Dermis blood vessel endothelial cell (primary cell): Measurements from ENCODE around the gene AKT1S1. TPM values are rescaled to one million over a fixed set of nuclear protein-coding genes. Genes with fewer than 3 reads are reported as not detected.
"Not testable (repeated sequence)": the region's sequence is repeated elsewhere in the genome, so short reads cannot be mapped to it uniquely, and the experiment has no call there.

ENCODE experiments used
- DNase-seq: peaks from one replicate; pipeline ENCODE4 v3.0.0; 2010
- total RNA-seq: library from RNA; depleted of rRNA; stranded (reverse); fragments of >200 nt; gene quantifications from 2 replicates; pipeline ENCODE4 v1.2.3, GENCODE V29; 2014

AKT1S1 gene
- total RNA-seq, 1 donor from 2014 or later, result 9.9 TPM

- no peak for DNase-seq
Observed at GRCh38 chr19:49833599-49833998, 43.6 kb downstream of the AKT1S1 start.

GRCh38 chr19:49832556-49832955 is 44.6 kb downstream of the AKT1S1 start:
- peak; percentile 58 for DNase-seq

GRCh38 chr19:49831592-49831991 is 45.6 kb downstream of the AKT1S1 start:
- no peak for DNase-seq

- no peak for DNase-seq
Observed at GRCh38 chr19:49830766-49831165, 46.4 kb downstream of the AKT1S1 start.

GRCh38 chr19:49829721-49830120 is 47.4 kb downstream of the AKT1S1 start:
- DNase-seq, result no peak

- DNase-seq, result no peak
Observed at GRCh38 chr19:49829200-49829599, 48.0 kb downstream of the AKT1S1 start.

- DNase-seq, result no peak
Observed at GRCh38 chr19:49827034-49827433, 50.1 kb downstream of the AKT1S1 start.

- no peak for DNase-seq
Observed at GRCh38 chr19:49824662-49825061, 52.5 kb downstream of the AKT1S1 start.

GRCh38 chr19:49823472-49823871 is 53.7 kb downstream of the AKT1S1 start:
- DNase-seq, result no peak

- no peak for DNase-seq
Observed at GRCh38 chr19:49820125-49820524, 57.0 kb downstream of the AKT1S1 start.

- DNase-seq, result not testable (repeated sequence)
Observed at GRCh38 chr19:49819452-49820115, 57.6 kb downstream of the AKT1S1 start.

Other genes with a start within 250 kb of the AKT1S1 start
- 24.3 and 28.6 TPM in 2 replicates for gene RRAS, start 237.2 kb downstream of the AKT1S1 start, total RNA-seq
- 11.9 and 26.5 TPM in 2 replicates for gene SCAF1, start 235.1 kb downstream of the AKT1S1 start, total RNA-seq
- 47.3 and 79.9 TPM in 2 replicates for gene IRF3, start 211.5 kb downstream of the AKT1S1 start, total RNA-seq
- gene BCL2L12, start 211.4 kb downstream of the AKT1S1 start, total RNA-seq, result 3.1 and 9.2 TPM in 2 replicates
- 282 and 338 TPM in 2 replicates for gene PRMT1, start 200.1 kb downstream of the AKT1S1 start, total RNA-seq
- gene ADM5, start 187.8 kb downstream of the AKT1S1 start, total RNA-seq, result 0.70 and 1.5 TPM in 2 replicates
- 19.1 and 19.5 TPM in 2 replicates for gene CPT1C, start 186.2 kb downstream of the AKT1S1 start, total RNA-seq
- gene TSKS, start 114.0 kb downstream of the AKT1S1 start, total RNA-seq, result 0.17 TPM in 1 of 2 replicates, not detected in the other
- gene AP2A1, start 110.4 kb downstream of the AKT1S1 start, total RNA-seq, result 52.1 and 129 TPM in 2 replicates
- 19.2 and 22.4 TPM in 2 replicates for gene FUZ, start 64.1 kb downstream of the AKT1S1 start, total RNA-seq
- 13.4 and 34.4 TPM in 2 replicates for gene MED25, start 59.1 kb downstream of the AKT1S1 start, total RNA-seq
- 57.2 and 72.9 TPM in 2 replicates for gene PTOV1, start 26.2 kb downstream of the AKT1S1 start, total RNA-seq
- gene PNKP, start 9.8 kb downstream of the AKT1S1 start, total RNA-seq, result 44.3 and 60.4 TPM in 2 replicates
- 7.5 and 13.8 TPM in 2 replicates for gene TBC1D17, start 347 bp upstream of the AKT1S1 start, total RNA-seq
- gene IL4I1, start 19.5 kb upstream of the AKT1S1 start, total RNA-seq, result 2.1 and 3.6 TPM in 2 replicates
- gene ATF5, start 51.9 kb upstream of the AKT1S1 start, total RNA-seq, result 3.2 and 3.5 TPM in 2 replicates
- gene NUP62, start 52.1 kb upstream of the AKT1S1 start, total RNA-seq, result 28.4 and 47.0 TPM in 2 replicates
- gene SIGLEC11, start 83.8 kb upstream of the AKT1S1 start, total RNA-seq, result not detected in 2 replicates
- 23.9 and 25.5 TPM in 2 replicates for gene VRK3, start 148.0 kb upstream of the AKT1S1 start, total RNA-seq
- gene ZNF473, start 148.7 kb upstream of the AKT1S1 start, total RNA-seq, result 6.9 and 12.3 TPM in 2 replicates